IPS DF 4.7 (cell line): Measurements from ENCODE around the gene LY6G6F.
"Not testable (repeated sequence)": the region's sequence is repeated elsewhere in the genome, so short reads cannot be mapped to it uniquely, and the experiment has no call there.

Experiments used
- DNase-seq: peaks from one replicate; pipeline ENCODE4 v3.0.0-alpha.2; 2013; ENCODE audit warnings: low spot score; ENCODE audit errors: extremely low read depth

The LY6G6F gene

DNA sequence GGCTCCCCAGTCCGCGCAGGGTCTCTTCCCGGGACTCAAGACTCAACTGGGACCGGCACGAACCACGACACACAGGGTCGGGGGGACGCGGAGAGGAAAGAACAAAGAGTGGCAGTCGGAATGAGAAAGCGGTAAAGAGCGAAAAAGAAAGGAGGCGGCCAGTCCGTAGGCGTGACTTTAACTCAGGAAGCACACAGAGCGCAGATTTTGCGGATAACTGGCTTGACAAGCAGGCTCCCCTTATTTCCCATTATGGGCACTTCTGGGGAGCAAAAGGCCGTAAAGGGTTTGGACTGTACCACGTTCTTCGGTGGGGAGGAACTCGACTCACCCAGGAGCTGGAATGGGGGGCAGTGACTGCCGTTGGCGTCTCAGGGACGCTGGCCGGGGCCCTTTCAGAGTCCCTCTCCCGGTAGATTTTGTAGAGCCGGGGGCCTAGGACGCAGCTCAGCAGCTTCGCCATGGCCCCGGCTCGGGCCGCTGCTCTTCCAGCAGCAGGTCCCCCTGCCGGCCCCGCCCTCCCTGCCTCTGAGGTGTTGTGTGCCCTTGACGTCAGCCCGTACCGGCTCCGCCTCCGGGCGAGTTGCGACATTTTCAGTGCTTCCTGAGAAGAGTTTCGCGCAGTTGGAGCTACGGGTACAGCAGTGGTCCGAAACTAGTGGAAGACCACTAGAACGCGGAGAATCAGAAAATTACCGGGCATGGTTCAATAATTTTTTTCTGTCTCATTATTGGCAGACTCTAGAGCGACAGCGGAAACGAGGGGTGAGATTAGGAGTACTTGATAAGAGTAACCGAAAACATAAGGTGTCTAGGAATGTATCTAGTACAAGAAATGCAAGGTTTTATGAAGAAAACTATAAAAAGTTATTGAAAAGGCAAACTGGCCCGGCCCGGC, 3.6 kb upstream of the LY6G6F start, which contains the start of gene ABHD16A:
Gene ABHD16A (minus strand): TSS at position 506 of the 898 bp plus-strand sequence. CDS start 43 bp downstream, at position 463.
- DNase-seq, result peak; percentile 95

DNA sequence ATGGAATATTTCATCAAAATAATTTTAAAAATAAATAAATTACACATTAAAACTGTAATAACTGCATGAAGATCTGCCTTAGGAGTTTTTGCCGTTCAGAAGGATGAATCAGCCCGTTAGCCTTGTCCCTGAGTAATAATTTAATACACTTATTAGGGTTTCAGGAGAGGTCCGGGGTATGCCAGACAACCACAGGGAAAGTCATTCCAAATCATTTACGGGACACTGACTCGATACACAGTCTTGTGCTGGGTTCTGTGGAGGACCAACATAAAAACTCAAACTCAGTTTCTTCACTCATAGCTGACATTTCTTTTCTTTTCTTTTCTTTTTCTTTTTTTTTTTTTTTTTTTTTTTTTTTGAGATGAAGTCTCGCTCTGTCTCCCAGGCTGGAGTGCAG, 735 bp upstream of the LY6G6F start:
- DNase-seq, result no peak

DNA sequence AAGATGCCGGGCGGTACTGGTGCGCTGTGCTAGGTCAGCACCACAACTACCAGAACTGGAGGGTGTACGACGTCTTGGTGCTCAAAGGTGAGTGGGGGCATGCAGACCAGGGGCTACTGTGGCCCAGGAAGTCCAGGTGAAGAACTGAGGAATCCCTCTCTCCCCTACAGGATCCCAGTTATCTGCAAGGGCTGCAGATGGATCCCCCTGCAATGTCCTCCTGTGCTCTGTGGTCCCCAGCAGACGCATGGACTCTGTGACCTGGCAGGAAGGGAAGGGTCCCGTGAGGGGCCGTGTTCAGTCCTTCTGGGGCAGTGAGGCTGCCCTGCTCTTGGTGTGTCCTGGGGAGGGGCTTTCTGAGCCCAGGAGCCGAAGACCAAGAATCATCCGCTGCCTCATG, 1.0 kb downstream of the LY6G6F start:
- no peak for DNase-seq

- no peak for DNase-seq
Measured at GRCh38 chr6:31708224-31708623, 1.6 kb downstream of the LY6G6F start.

GRCh38 chr6:31709157-31709556, 2.5 kb downstream of the LY6G6F start:
- DNase-seq, result not testable (repeated sequence)

DNA sequence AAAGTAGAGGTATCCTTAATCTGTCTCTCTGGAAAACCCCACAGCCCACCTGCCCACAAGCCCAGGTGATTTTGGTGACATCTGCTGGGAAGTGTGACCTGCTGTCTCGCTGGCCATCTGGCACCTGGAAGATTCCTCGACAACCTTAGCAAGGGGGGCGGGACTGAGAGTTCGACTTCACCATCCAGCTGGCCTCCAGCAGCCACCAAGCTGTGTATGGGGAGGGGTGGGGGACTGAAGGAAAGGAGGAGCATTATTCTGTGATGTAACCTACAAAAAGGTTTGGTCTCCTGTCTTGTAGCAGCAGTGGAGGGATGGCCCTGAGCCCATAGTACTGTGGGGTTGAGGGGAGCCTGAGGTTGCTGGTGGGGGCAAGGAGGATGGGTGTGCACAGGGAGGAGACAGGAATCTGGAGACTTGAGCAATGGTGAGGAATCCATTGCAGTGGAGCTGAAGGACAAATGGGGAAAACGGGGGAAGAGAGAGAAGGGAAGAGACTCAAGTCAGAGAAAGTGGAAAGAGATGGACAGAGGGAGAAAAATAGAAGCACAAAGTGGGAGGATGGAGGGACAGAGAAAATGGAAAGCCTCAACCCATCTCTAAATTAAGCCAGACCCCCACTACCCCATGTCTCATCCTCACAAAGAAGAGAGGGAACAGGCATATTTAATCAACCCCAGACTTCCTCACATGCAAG, 4.0 kb downstream of the LY6G6F start:
- no peak for DNase-seq

- no peak for DNase-seq
Measured at GRCh38 chr6:31711233-31711632, 4.6 kb downstream of the LY6G6F start.

DNA sequence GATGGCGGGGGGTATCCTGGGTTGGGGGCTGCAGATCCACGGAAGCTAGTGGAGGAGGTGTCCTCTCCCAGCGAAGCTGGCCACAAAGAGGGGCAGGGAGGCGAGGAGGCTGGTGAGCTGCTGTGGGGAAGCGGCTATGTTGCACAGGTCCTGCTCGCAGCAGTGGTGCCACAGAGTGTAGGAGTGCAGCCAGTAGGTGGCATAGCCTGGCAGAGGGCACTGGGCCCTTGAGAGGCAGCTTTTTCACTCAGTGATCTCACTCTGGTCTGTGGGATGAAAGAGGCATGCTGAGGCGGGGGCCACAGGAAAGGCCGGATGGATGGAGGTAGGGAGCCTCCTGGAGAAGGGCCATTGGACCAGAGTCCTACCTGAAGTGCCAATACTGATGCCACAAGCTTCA, 5.6 kb downstream of the LY6G6F start:
- no peak for DNase-seq

DNA sequence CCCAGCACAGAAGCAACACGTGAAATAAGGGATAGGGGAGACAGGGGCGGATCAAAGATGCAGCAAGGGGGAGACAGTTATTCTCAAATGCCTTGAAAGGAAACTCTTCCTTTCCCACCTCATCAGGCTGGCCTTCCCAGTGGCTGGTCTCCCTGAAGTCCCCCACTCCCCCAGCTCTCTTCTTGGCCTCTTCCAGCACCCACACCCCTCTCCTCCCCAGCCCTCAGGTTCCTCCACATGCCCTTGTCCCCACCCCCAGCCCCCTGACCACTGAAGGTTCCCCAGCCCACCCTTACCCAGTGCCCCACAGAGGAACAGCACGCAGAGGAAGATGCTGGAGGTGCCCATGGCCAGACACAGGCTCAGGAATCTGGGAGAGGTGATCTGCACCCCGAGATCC, 6.8 kb downstream of the LY6G6F start:
- DNase-seq, result no peak

GRCh38 chr6:31713991-31714684, 7.5 kb downstream of the LY6G6F start:
- no peak for DNase-seq

GRCh38 chr6:31715022-31715958, 8.6 kb downstream of the LY6G6F start, which contains the start of gene LY6G6D:
Gene LY6G6D, plus strand, starts transcription at chr6:31715348. Its CDS starts 8 bp downstream, at chr6:31715356.
- no peak for DNase-seq

- DNase-seq, result no peak
Measured at GRCh38 chr6:31717499-31718222, 11.0 kb downstream of the LY6G6F start.

DNA sequence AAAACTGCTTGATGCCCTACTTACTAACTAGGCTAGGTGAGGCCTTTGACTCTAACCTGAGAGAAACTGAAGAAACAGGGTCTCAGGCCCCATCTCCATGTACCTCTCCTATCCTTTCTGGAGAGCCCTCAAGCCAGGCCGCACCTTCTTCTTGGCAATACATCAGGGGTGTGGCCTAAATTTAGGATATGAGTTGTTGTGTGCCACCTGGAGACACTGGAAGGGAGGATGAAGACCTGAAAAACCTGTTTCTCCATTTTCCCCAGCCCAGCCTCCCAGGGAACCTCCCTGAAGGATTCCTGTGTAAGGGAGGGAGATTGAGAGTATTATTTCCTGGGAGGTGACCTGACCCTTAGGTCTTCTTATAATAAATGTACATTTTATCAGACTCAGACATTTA, 11.6 kb downstream of the LY6G6F start:
- DNase-seq, result no peak

DNA sequence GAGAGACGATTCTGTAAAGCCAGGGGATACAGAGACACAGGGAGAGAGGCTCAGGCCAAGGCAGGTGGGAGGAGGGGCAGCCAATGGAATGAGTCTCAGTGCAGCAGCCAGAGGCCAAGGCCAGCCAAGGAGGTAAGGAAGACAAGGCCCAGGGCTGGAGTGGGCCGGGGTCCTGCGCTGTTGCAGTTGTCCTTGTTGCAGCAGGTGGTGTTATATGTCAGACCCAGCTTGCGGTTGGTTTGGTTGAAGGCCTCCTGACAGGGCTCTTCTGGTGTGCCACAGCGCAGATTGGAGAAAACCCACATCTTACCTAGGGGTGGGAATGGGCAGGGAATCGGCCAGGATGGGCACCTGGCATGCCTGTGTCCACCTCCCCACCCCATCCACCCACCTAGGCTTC, 12.3 kb downstream of the LY6G6F start:
- DNase-seq, result no peak

GRCh38 chr6:31720196-31720770, 13.6 kb downstream of the LY6G6F start:
- no peak for DNase-seq

GRCh38 chr6:31721351-31722020, 14.8 kb downstream of the LY6G6F start, which contains the start of gene LY6G6C:
Gene LY6G6C, minus strand, starts transcription at chr6:31721746. Its CDS starts 67 bp downstream, at chr6:31721679.
- DNase-seq, result no peak

DNA sequence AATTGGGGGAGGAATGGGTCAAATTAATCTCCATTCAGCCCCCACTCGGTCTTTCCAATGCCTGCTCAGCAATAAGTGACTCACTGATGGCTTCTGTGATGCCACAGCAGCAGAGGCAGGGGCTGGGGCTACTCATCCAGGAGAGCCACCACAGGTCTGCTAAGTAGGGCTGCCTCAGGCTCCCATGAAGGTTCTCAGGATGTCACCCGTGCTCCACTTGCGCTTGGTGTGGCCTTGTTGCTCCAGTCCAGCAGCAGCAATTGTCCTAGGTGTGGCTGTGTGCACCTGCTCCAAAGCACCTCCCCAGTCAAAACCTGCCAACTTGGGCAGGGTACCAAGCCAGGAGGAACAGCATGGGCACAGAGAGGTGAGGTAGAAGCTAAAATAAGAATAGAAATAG, 15.5 kb downstream of the LY6G6F start:
- no peak for DNase-seq

- DNase-seq, result no peak
Measured at GRCh38 chr6:31723245-31723979, 16.7 kb downstream of the LY6G6F start, which contains the start of gene MPIG6B. Gene MPIG6B, plus strand, starts transcription at chr6:31723373. Its CDS starts 11 bp downstream, at chr6:31723384.
